Mesenchymal stem cell (in vitro differentiated cells and primary cell): ENCODE results near the gene SRP68.
A peak's percentile ranks its signal among the peaks of the same experiment; 100 is the strongest.

Source experiments
- DNase-seq: peaks from one replicate; pipeline ENCODE4 v3.0.0-alpha.2; 2013
- H2AFZ ChIP-seq: one replicate; pipeline ENCODE4 v1.6.1; 2013; ENCODE audit warnings: low read depth, mild to moderate bottlenecking, control low read depth, inconsistent platforms, low read length, moderate library complexity
- H2AK5ac ChIP-seq: 2 replicates; pipeline ENCODE4 v1.6.1; 2013; ENCODE audit warnings: low read length, moderate library complexity, mild to moderate bottlenecking, inconsistent platforms; ENCODE audit not compliant: severe bottlenecking
- H2BK120ac ChIP-seq: one replicate; pipeline ENCODE4 v1.6.1; 2013; ENCODE audit warnings: low read depth, mild to moderate bottlenecking, inconsistent platforms, low read length, moderate library complexity
- H2BK12ac ChIP-seq, 2 experiments: one replicate each; pipeline ENCODE4 v1.6.1; 2013; ENCODE audit warnings: inconsistent platforms in 2 of 2, low read length in 2 of 2, mild to moderate bottlenecking in 2 of 2, moderate library complexity in 2 of 2, control low read depth in 1 of 2
- H2BK15ac ChIP-seq: one replicate; pipeline ENCODE4 v1.6.1; 2013; ENCODE audit warnings: mild to moderate bottlenecking, low read depth, inconsistent platforms; ENCODE audit not compliant: poor library complexity, severe bottlenecking
- H2BK5ac ChIP-seq: 2 replicates; pipeline ENCODE4 v1.6.1; 2013; ENCODE audit warnings: low read depth, mild to moderate bottlenecking, low read length, control low read depth, inconsistent platforms; ENCODE audit not compliant: poor library complexity, severe bottlenecking
- H3K14ac ChIP-seq, 2 experiments: one replicate each; pipeline ENCODE4 v1.6.1; 2013; ENCODE audit warnings: inconsistent platforms in 2 of 2, low read length in 2 of 2, control low read depth in 1 of 2, mild to moderate bottlenecking in 1 of 2, moderate library complexity in 1 of 2
- H3K18ac ChIP-seq, 2 experiments: one replicate each; pipeline ENCODE4 v1.6.1; 2013; ENCODE audit warnings: inconsistent platforms in 2 of 2, low read length in 2 of 2, control low read depth in 1 of 2, low read depth in 1 of 2, mild to moderate bottlenecking in 1 of 2
- H3K23ac ChIP-seq, 2 experiments: one replicate each; pipeline ENCODE4 v1.6.1; 2013; ENCODE audit warnings: inconsistent platforms in 2 of 2, low read length in 2 of 2, mild to moderate bottlenecking in 2 of 2, moderate library complexity in 2 of 2, control low read depth in 1 of 2
- H3K27ac ChIP-seq: 2 replicates; pipeline ENCODE4 v1.5.1; 2013; ENCODE audit warnings: mild to moderate bottlenecking, moderate library complexity, low read length, control low read depth, inconsistent platforms; ENCODE audit not compliant: poor library complexity, severe bottlenecking
- H3K27me3 ChIP-seq, 2 experiments: 2 replicates each; pipeline versions ENCODE4 v1.6.1 to v1.7.0; 2013; ENCODE audit warnings: low read length in 2 of 2, mild to moderate bottlenecking in 2 of 2, moderate library complexity in 2 of 2, control low read depth in 1 of 2, inconsistent platforms in 1 of 2; ENCODE audit not compliant: control insufficient read depth in 1 of 2, insufficient read depth in 1 of 2
- H3K36me3 ChIP-seq, 2 experiments: 2 replicates each; pipeline versions ENCODE4 v1.6.1 to v1.7.0; 2013; ENCODE audit warnings: low read length in 2 of 2, control low read depth in 1 of 2, inconsistent platforms in 1 of 2, low read depth in 1 of 2, mild to moderate bottlenecking in 1 of 2; ENCODE audit not compliant: insufficient read depth in 2 of 2, control insufficient read depth in 1 of 2
- H3K4ac ChIP-seq, 2 experiments: one replicate each; pipeline ENCODE4 v1.6.1; 2013; ENCODE audit warnings: inconsistent platforms in 2 of 2, low read length in 2 of 2, mild to moderate bottlenecking in 2 of 2, moderate library complexity in 2 of 2, control low read depth in 1 of 2, low read depth in 1 of 2
- H3K4me1 ChIP-seq: 2 replicates; pipeline ENCODE4 v1.6.1; 2013; ENCODE audit warnings: low read depth, low read length, control low read depth; ENCODE audit not compliant: control insufficient read depth, insufficient read depth
- H3K4me2 ChIP-seq: 2 replicates; pipeline ENCODE4 v1.6.1; 2013; ENCODE audit warnings: low read length, mild to moderate bottlenecking, inconsistent platforms; ENCODE audit not compliant: poor library complexity, severe bottlenecking
- H3K4me3 ChIP-seq, 2 experiments: 2 replicates each; pipeline versions ENCODE4 v1.5.1 to v1.7.0; 2013; ENCODE audit warnings: low read length in 2 of 2, mild to moderate bottlenecking in 2 of 2, control low read depth in 1 of 2, low read depth in 1 of 2; ENCODE audit not compliant: insufficient read depth in 1 of 2
- H3K79me1 ChIP-seq: replicated peaks from 2 replicates; pipeline ENCODE4 v1.6.1; 2013; ENCODE audit warnings: mild to moderate bottlenecking, control low read depth, low read length, inconsistent platforms; ENCODE audit not compliant: poor library complexity, severe bottlenecking
- H3K9ac ChIP-seq: 2 replicates; pipeline ENCODE4 v1.7.0; 2013; ENCODE audit warnings: mild to moderate bottlenecking, low read length, moderate library complexity
- H3K9me3 ChIP-seq: 2 replicates; pipeline ENCODE4 v1.7.0; 2013; ENCODE audit warnings: mild to moderate bottlenecking, low read length; ENCODE audit not compliant: control insufficient read depth
- H4K8ac ChIP-seq: one replicate; pipeline ENCODE4 v1.6.1; 2013; ENCODE audit warnings: inconsistent platforms, mild to moderate bottlenecking, low read length, moderate library complexity
- H4K91ac ChIP-seq: one replicate; pipeline ENCODE4 v1.6.1; 2013; ENCODE audit warnings: mild to moderate bottlenecking, low read length, inconsistent platforms
- WGBS: methylation state at CpG from one replicate; pipeline ENCODE4 v1.1.7; 2013; ENCODE audit warnings: mixed read lengths; 5-methylcytosine and 5-hydroxymethylcytosine counted together

The SRP68 gene

GRCh38 chr17:76054112-76054476 lies 18.2 kb downstream of the SRP68 start:
- no peak overlapping the region for H3K4ac ChIP-seq
- H2BK5ac ChIP-seq: no peak overlapping the region
- H3K18ac ChIP-seq: no peak overlapping the region
- H3K9ac ChIP-seq: no peak overlapping the region
- no peak overlapping the region for H2BK15ac ChIP-seq
- H3K27me3 ChIP-seq: no peaks in the 10 kb centered on the region
- peaks cover 15% of the 10 kb centered on the region for H3K79me1 ChIP-seq
- peaks cover 49 to 89% of the 10 kb centered on the region in 2 experiments for H3K36me3 ChIP-seq
- H3K9me3 ChIP-seq: peaks cover 3% of the 10 kb centered on the region
- H4K8ac ChIP-seq: no peak overlapping the region
- WGBS: 100% methylated on average over 1 of the region's 4 CpGs
- H2BK120ac ChIP-seq: no peak overlapping the region
- H2AFZ ChIP-seq: no peak overlapping the region
- no peak overlapping the region for H4K91ac ChIP-seq
- H3K4me1 ChIP-seq: peaks cover 22% of the 10 kb centered on the region
- no peak overlapping the region for H3K4me2 ChIP-seq
- H3K23ac ChIP-seq: no peak overlapping the region
- H3K14ac ChIP-seq: no peak overlapping the region
- H2BK12ac ChIP-seq: no peak overlapping the region
- DNase-seq: peak; percentile 47
- H3K4me3 ChIP-seq: no peak overlapping the region
- H3K27ac ChIP-seq: peak overlapping the region; percentile 65
- peak overlapping the region; percentile 75 for H2AK5ac ChIP-seq

GRCh38 chr17:76053246-76054111 lies 18.8 kb downstream of the SRP68 start:
- Histone ChIP-seq H3K27ac (peak overlapping the region; percentile 66), H4K8ac (no peak overlapping the region), H3K27me3 (no peaks in the 10 kb centered on the region), H3K9me3 (peaks cover 3% of the 10 kb centered on the region), H4K91ac (no peak overlapping the region), H3K14ac (no peak overlapping the region), H2BK12ac (peak overlapping the region in 1 of 2 experiments; percentile 21), H3K4me3 (no peak overlapping the region), H3K23ac (no peak overlapping the region), H3K4me1 (peaks cover 22% of the 10 kb centered on the region), H3K9ac (no peak overlapping the region), H2BK120ac (no peak overlapping the region), H2AK5ac (peak overlapping the region; percentile 96), H2BK15ac (no peak overlapping the region), H3K18ac (no peak overlapping the region), H3K4ac (no peak overlapping the region), H2AFZ (no peak overlapping the region), H2BK5ac (no peak overlapping the region), H3K36me3 (peaks cover 45 to 89% of the 10 kb centered on the region in 2 experiments), H3K4me2 (no peak overlapping the region), H3K79me1 (peaks cover 11% of the 10 kb centered on the region)
- DNase-seq: peak; percentile 81
- 70% methylated on average over 15 of the region's 17 CpGs for WGBS

- peak overlapping the region; percentile 98 for H3K27ac ChIP-seq
- no peak overlapping the region for H3K9ac ChIP-seq
- no peak overlapping the region for H2AFZ ChIP-seq
- no peak overlapping the region for H2BK120ac ChIP-seq
- no peaks in the 10 kb centered on the region for H3K27me3 ChIP-seq
- H3K36me3 ChIP-seq: peaks cover 43 to 88% of the 10 kb centered on the region in 2 experiments
- no peak overlapping the region for H3K4ac ChIP-seq
- no peak overlapping the region for H2BK15ac ChIP-seq
- no peak overlapping the region for H2AK5ac ChIP-seq
- DNase-seq: no peak
- no peak overlapping the region for H3K14ac ChIP-seq
- peak overlapping the region; percentile 90 for H2BK5ac ChIP-seq
- H3K9me3 ChIP-seq: peaks cover 3% of the 10 kb centered on the region
- H4K8ac ChIP-seq: no peak overlapping the region
- peaks cover 10% of the 10 kb centered on the region for H3K79me1 ChIP-seq
- no peak overlapping the region for H3K18ac ChIP-seq
- no peak overlapping the region for H3K23ac ChIP-seq
- 92% methylated on average over 2 of the region's 6 CpGs for WGBS
- no peak overlapping the region for H3K4me3 ChIP-seq
- H4K91ac ChIP-seq: no peak overlapping the region
- peaks cover 30% of the 10 kb centered on the region for H3K4me1 ChIP-seq
- no peak overlapping the region for H3K4me2 ChIP-seq
- no peak overlapping the region for H2BK12ac ChIP-seq
Observed at GRCh38 chr17:76051561-76051960, 20.8 kb downstream of the SRP68 start.

- Histone ChIP-seq H3K4me1 (peaks cover 30% of the 10 kb centered on the region), H2BK15ac (no peak overlapping the region), H3K27me3 (no peaks in the 10 kb centered on the region), H3K27ac (peak overlapping the region; percentile 98), H3K36me3 (peaks cover 47 to 88% of the 10 kb centered on the region in 2 experiments), H3K4me2 (peak overlapping the region; percentile 24), H3K14ac (no peak overlapping the region), H2AK5ac (peak overlapping the region; percentile 98), H3K9me3 (peaks cover 3% of the 10 kb centered on the region), H3K79me1 (peaks cover 16% of the 10 kb centered on the region), H3K4ac (no peak overlapping the region), H2BK5ac (peak overlapping the region; percentile 92), H3K18ac (no peak overlapping the region), H2BK120ac (no peak overlapping the region), H2BK12ac (no peak overlapping the region), H4K8ac (no peak overlapping the region), H3K9ac (no peak overlapping the region), H4K91ac (no peak overlapping the region), H2AFZ (no peak overlapping the region), H3K4me3 (no peak overlapping the region), H3K23ac (no peak overlapping the region)
- no peak for DNase-seq
- WGBS: 98% methylated on average over 7 of the region's 11 CpGs
Observed at GRCh38 chr17:76050538-76051467, 21.5 kb downstream of the SRP68 start.
